Measurements from ENCODE around the gene UBE2U.

Gene UBE2U

GRCh38 chr1:64296459-64296858, 93.0 kb downstream of the UBE2U start:
- DNase-seq = no peak

GRCh38 chr1:64302194-64302593, 98.8 kb downstream of the UBE2U start:
- DNase-seq = no peak

- DNase-seq = no peak
These were observed 99.5 kb downstream of the UBE2U start for GRCh38 chr1:64302971-64303370.

GRCh38 chr1:64304823-64305222, 101.4 kb downstream of the UBE2U start:
- DNase-seq = no peak

- DNase-seq = no peak
These were observed 105.4 kb downstream of the UBE2U start for GRCh38 chr1:64308866-64309265.

GRCh38 chr1:64309431-64309831, 106.0 kb downstream of the UBE2U start:
- DNase-seq = no peak

- DNase-seq = no peak
These were observed 107.3 kb downstream of the UBE2U start for GRCh38 chr1:64310760-64311159.

- DNase-seq = no peak
These were observed 109.0 kb downstream of the UBE2U start for GRCh38 chr1:64312431-64312830.

GRCh38 chr1:64315402-64315801, 112.0 kb downstream of the UBE2U start:
- no peak for DNase-seq

Data from NCI-H510A treated with DMSO at 0.1 percent for 48 hours (cell line).